Caco-2 (cell line): ENCODE measurements around the gene FANCC. TPM values are rescaled to one million over a fixed set of nuclear protein-coding genes. Genes with fewer than 3 reads are reported as not detected.
A peak's percentile ranks its signal among the peaks of the same experiment; 100 is the strongest.

Experiments used
- BruUV-seq: library from RNA; stranded (reverse); fragments of 400-500 nt; replicated peaks from 2 replicates; lab custom pipeline; 2021; lab: Mats Ljungman, UMichigan
- CTCF ChIA-PET: fragments of 300-600 bp; sonication (Branson Sonifier 250); formaldehyde crosslinking; loops from one replicate; lab custom pipeline; 2022; ENCODE audit warnings: antibody characterized with exemption; lab: Charles Lee
- POLR2A ChIA-PET: fragments of 300-600 bp; sonication (Branson Sonifier 250); formaldehyde crosslinking; loops from one replicate; lab custom pipeline; 2022; ENCODE audit warnings: antibody characterized with exemption; lab: Charles Lee
- DNase-seq, 2 experiments: peaks; one replicate each; pipeline versions ENCODE4 v3.0.0 to v3.0.0-alpha.2; 2020 to 2022
- H3K27me3 ChIP-seq: replicated peaks from 2 replicates; pipeline ENCODE4 v1.6.0; 2011; ENCODE audit warnings: low read length; ENCODE audit not compliant: control insufficient read depth, insufficient read depth
- H3K36me3 ChIP-seq: 2 replicates; pipeline ENCODE4 v1.5.1; 2011; ENCODE audit warnings: low read length; ENCODE audit not compliant: control insufficient read depth, insufficient read depth
- H3K4me1 ChIP-seq: fragments of 250-450 bp; sonication (Bioruptor Pico); 2 replicates; pipeline ENCODE4 v1.5.1; 2020; ENCODE audit warnings: mild to moderate bottlenecking
- H3K4me3 ChIP-seq: 2 replicates; pipeline ENCODE4 v1.5.1; 2011; ENCODE audit warnings: low read depth, mild to moderate bottlenecking, control low read depth, low read length
- H3K9me3 ChIP-seq: fragments of 250-450 bp; sonication (Bioruptor Pico); 2 replicates; pipeline ENCODE4 v1.5.1; 2020; ENCODE audit warnings: mild to moderate bottlenecking, moderate library complexity
- H3K27ac Mint-ChIP-seq: one replicate; pipeline ENCODE4 v1.8.0; 2022; ENCODE audit warnings: mixed read lengths; ENCODE audit not compliant: unreplicated experiment
- H3K27me3 Mint-ChIP-seq: one replicate; pipeline ENCODE4 v1.8.0; 2022; ENCODE audit warnings: mixed read lengths; ENCODE audit not compliant: insufficient read depth, unreplicated experiment
- H3K36me3 Mint-ChIP-seq: one replicate; pipeline ENCODE4 v1.8.0; 2022; ENCODE audit warnings: mild to moderate bottlenecking, mixed read lengths; ENCODE audit not compliant: insufficient read depth, unreplicated experiment
- H3K4me1 Mint-ChIP-seq: one replicate; pipeline ENCODE4 v1.8.0; 2022; ENCODE audit warnings: low read depth, mixed read lengths; ENCODE audit not compliant: unreplicated experiment
- H3K4me3 Mint-ChIP-seq: one replicate; pipeline ENCODE4 v1.8.0; 2022; ENCODE audit warnings: mild to moderate bottlenecking, moderate library complexity, mixed read lengths; ENCODE audit not compliant: unreplicated experiment
- H3K9me3 Mint-ChIP-seq: one replicate; pipeline ENCODE4 v1.8.0; 2022; ENCODE audit warnings: mixed read lengths; ENCODE audit not compliant: unreplicated experiment
- CTCF ChIP-seq, 2 experiments: fragments of 200-600 bp in 1 of 2; IDR thresholded peaks; 1 replicate in 1 of 2; 2 replicates in 1 of 2; pipeline versions ENCODE4 v1.5.1 to v1.8.0; 2011 to 2022; ENCODE audit warnings: antibody characterized with exemption in 1 of 2, control low read depth in 1 of 2, inconsistent platforms in 1 of 2, low read depth in 1 of 2, low read length in 1 of 2, mild to moderate bottlenecking in 1 of 2, moderate library complexity in 1 of 2; ENCODE audit not compliant: insufficient read depth in 1 of 2, severe bottlenecking in 1 of 2, unreplicated experiment in 1 of 2
- intact Hi-C: fragments of 100-400 bp; cut with micrococcal nuclease; formaldehyde crosslinking; loops from one replicate; pipeline ENCODE4 v1.10.0; 2022; ENCODE audit not compliant: unreplicated experiment
- total RNA-seq: library from RNA; stranded (reverse); gene quantifications from 2 replicates; pipeline ENCODE4 v1.2.3, GENCODE V29; 2022

FANCC gene
- total RNA-seq, 1 experiment from 2014 or later: 29.2 TPM

GRCh38 chr9:95190413-95190812 lies 127.1 kb downstream of the FANCC start:
- peaks cover 12% of the 10 kb centered on the region for H3K4me1 Mint-ChIP-seq
- TF ChIP-seq CTCF (IDR thresholded peaks at IDR 0.05; ENCODE audit: insufficient read depth in 1 of 2, low read depth in 1 of 2, low read length in 1 of 2, severe bottlenecking in 1 of 2, unreplicated experiment in 1 of 2): no peak
- POLR2A ChIA-PET: no interaction called here
- CTCF ChIA-PET: no interaction called here
- H3K4me3 Mint-ChIP-seq: no peak overlapping the region
- Histone ChIP-seq H3K4me1 (no peaks in the 10 kb centered on the region; the same call in 1 of the 2 replicates), H3K36me3 (no peaks in the 10 kb centered on the region), H3K27me3 (no peaks in the 10 kb centered on the region), H3K4me3 (no peak overlapping the region), H3K9me3 (no peaks in the 10 kb centered on the region)
- intact Hi-C loops: no loop called here
- H3K9me3 Mint-ChIP-seq: peaks cover 15% of the 10 kb centered on the region
- no TSS peak for BruUV-seq
- peaks cover 22% of the 10 kb centered on the region for H3K36me3 Mint-ChIP-seq
- no peaks in the 10 kb centered on the region for H3K27me3 Mint-ChIP-seq
- DNase-seq: no peak
- peak overlapping the region; percentile 5 for H3K27ac Mint-ChIP-seq

GRCh38 chr9:95189251-95190098 lies 128.0 kb downstream of the FANCC start:
- Mint-ChIP-seq H3K27me3 (no peaks in the 10 kb centered on the region), H3K9me3 (peaks cover 15% of the 10 kb centered on the region), H3K36me3 (peaks cover 22% of the 10 kb centered on the region), H3K4me3 (no peak overlapping the region), H3K4me1 (peaks cover 12% of the 10 kb centered on the region), H3K27ac (no peak overlapping the region)
- Histone ChIP-seq H3K27me3 (no peaks in the 10 kb centered on the region), H3K36me3 (no peaks in the 10 kb centered on the region), H3K4me3 (no peak overlapping the region), H3K9me3 (no peaks in the 10 kb centered on the region), H3K4me1 (no peaks in the 10 kb centered on the region; the same call in 1 of the 2 replicates)
- BruUV-seq: no TSS peak
- intact Hi-C loops: no loop called here
- no peak for DNase-seq
- ChIA-PET CTCF (no interaction called here), POLR2A (no interaction called here)
- TF ChIP-seq CTCF (IDR thresholded peaks at IDR 0.05; ENCODE audit: insufficient read depth in 1 of 2, low read depth in 1 of 2, low read length in 1 of 2, severe bottlenecking in 1 of 2, unreplicated experiment in 1 of 2): no peak

- TF ChIP-seq CTCF (IDR thresholded peaks at IDR 0.05; ENCODE audit: insufficient read depth in 1 of 2, low read depth in 1 of 2, low read length in 1 of 2, severe bottlenecking in 1 of 2, unreplicated experiment in 1 of 2): no peak
- intact Hi-C loops: no loop called here
Observed at GRCh38 chr9:95188459-95188858, 129.1 kb downstream of the FANCC start.

More at GRCh38 chr9:95188459-95188858, 129.1 kb downstream of the FANCC start:
- Histone ChIP-seq H3K4me3 (no peak overlapping the region), H3K36me3 (no peaks in the 10 kb centered on the region), H3K27me3 (no peaks in the 10 kb centered on the region), H3K4me1 (no peaks in the 10 kb centered on the region; the same call in 1 of the 2 replicates), H3K9me3 (no peaks in the 10 kb centered on the region)
- POLR2A ChIA-PET: no interaction called here
- no TSS peak for BruUV-seq
- Mint-ChIP-seq H3K27ac (no peak overlapping the region), H3K27me3 (no peaks in the 10 kb centered on the region), H3K4me3 (no peak overlapping the region), H3K9me3 (peaks cover 10% of the 10 kb centered on the region), H3K36me3 (peaks cover 20% of the 10 kb centered on the region), H3K4me1 (peaks cover 12% of the 10 kb centered on the region)
- DNase-seq: no peak
- CTCF ChIA-PET: no interaction called here
